IMR-90 (cell line): ENCODE results near the gene COLGALT1. TPM values are rescaled to one million over a fixed set of nuclear protein-coding genes. Genes with fewer than 3 reads are reported as not detected.

Experiments used
- ATAC-seq: fragments of 200-7000 bp; cut with Tn5 transposase; 2 replicates; pipeline ENCODE4 v1.9.1; 2020; ENCODE audit warnings: low read depth, mild to moderate bottlenecking, moderate library complexity
- BruUV-seq: library from RNA; stranded (reverse); fragments of 400-500 nt; replicated peaks from 2 replicates; lab custom pipeline; 2021; lab: Mats Ljungman, UMichigan
- CTCF ChIA-PET: fragments of 300-600 bp; formaldehyde crosslinking; extraction: SDS; loops from one replicate; lab custom pipeline; 2021; ENCODE audit warnings: antibody characterized with exemption; lab: Yijun Ruan, JAX
- POLR2A ChIA-PET: fragments of 300-600 bp; sonication (Branson Sonifier 250); formaldehyde crosslinking; loops from one replicate; lab custom pipeline; 2022; ENCODE audit warnings: antibody characterized with exemption; ENCODE audit not compliant: unreplicated experiment; lab: Charles Lee
- DNase-seq: peaks from one replicate; pipeline ENCODE4 v3.0.0; 2013
- H2AFZ ChIP-seq: replicated peaks from 2 replicates; pipeline ENCODE3; 2013; ENCODE audit warnings: low read length, mild to moderate bottlenecking; ENCODE audit not compliant: poor library complexity
- H2AK5ac ChIP-seq: 2 replicates; pipeline ENCODE4 v1.6.1; 2013; ENCODE audit warnings: low read depth, low read length, inconsistent platforms
- H2AK9ac ChIP-seq: replicated peaks from 2 replicates; pipeline ENCODE3; 2013; ENCODE audit warnings: mild to moderate bottlenecking, low read depth, low read length, moderate library complexity; ENCODE audit not compliant: poor library complexity
- H2BK120ac ChIP-seq: 2 replicates; pipeline ENCODE4 v1.6.1; 2013; ENCODE audit warnings: low read depth, low read length, inconsistent platforms
- H2BK15ac ChIP-seq: 3 replicates; pipeline ENCODE4 v1.6.1; 2013; ENCODE audit warnings: low read depth, low read length, inconsistent platforms
- H2BK20ac ChIP-seq: 2 replicates; pipeline ENCODE4 v1.6.1; 2013; ENCODE audit warnings: low read depth, mild to moderate bottlenecking, inconsistent platforms, low read length, moderate library complexity
- H2BK5ac ChIP-seq: 2 replicates; pipeline ENCODE4 v1.6.1; 2013; ENCODE audit warnings: mild to moderate bottlenecking, low read depth, low read length, inconsistent platforms; ENCODE audit not compliant: poor library complexity, severe bottlenecking
- H3K14ac ChIP-seq: replicated peaks from 2 replicates; pipeline ENCODE4 v1.6.1; 2013; ENCODE audit warnings: low read depth, low read length, inconsistent platforms
- H3K18ac ChIP-seq: 2 replicates; pipeline ENCODE4 v1.6.1; 2013; ENCODE audit warnings: low read depth, low read length, control low read depth
- H3K23ac ChIP-seq: 2 replicates; pipeline ENCODE4 v1.6.1; 2013; ENCODE audit warnings: low read depth, low read length, inconsistent platforms
- H3K27ac ChIP-seq: 2 replicates; pipeline ENCODE4 v1.5.1; 2013; ENCODE audit warnings: mild to moderate bottlenecking, control low read depth, low read length; ENCODE audit not compliant: insufficient read depth
- H3K27me3 ChIP-seq: 2 replicates; pipeline ENCODE4 v1.6.1; 2013; ENCODE audit warnings: low read length; ENCODE audit not compliant: control insufficient read depth, insufficient read depth
- H3K36me3 ChIP-seq: 2 replicates; pipeline ENCODE4 v1.6.1; 2013; ENCODE audit warnings: low read length, mixed read lengths; ENCODE audit not compliant: control insufficient read depth, insufficient read depth
- H3K4ac ChIP-seq: 2 replicates; pipeline ENCODE4 v1.6.1; 2013; ENCODE audit warnings: low read depth, low read length, inconsistent platforms
- H3K4me1 ChIP-seq: 2 replicates; pipeline ENCODE4 v1.6.1; 2013; ENCODE audit warnings: low read length, mixed read lengths; ENCODE audit not compliant: control insufficient read depth, insufficient read depth
- H3K4me2 ChIP-seq: 2 replicates; pipeline ENCODE4 v1.6.1; 2013; ENCODE audit warnings: low read depth, mild to moderate bottlenecking, control low read depth, low read length, moderate library complexity
- H3K4me3 ChIP-seq: 2 replicates; pipeline ENCODE4 v1.5.1; 2013; ENCODE audit warnings: low read depth, mild to moderate bottlenecking, control low read depth, low read length, moderate library complexity; ENCODE audit not compliant: insufficient read depth
- H3K56ac ChIP-seq: 2 replicates; pipeline ENCODE4 v1.6.1; 2013; ENCODE audit warnings: low read length, inconsistent platforms; ENCODE audit not compliant: insufficient read depth; ENCODE audit errors: extremely low read depth
- H3K79me1 ChIP-seq, 2 experiments: 2 replicates each; pipeline ENCODE4 v1.6.1; 2013; ENCODE audit warnings: low read length in 2 of 2, inconsistent platforms in 1 of 2, low read depth in 1 of 2
- H3K9ac ChIP-seq: 2 replicates; pipeline ENCODE4 v1.6.1; 2013; ENCODE audit warnings: low read depth, low read length, control low read depth
- H3K9me1 ChIP-seq: 2 replicates; pipeline ENCODE4 v1.6.1; 2013; ENCODE audit warnings: low read length, inconsistent platforms; ENCODE audit not compliant: insufficient read depth
- H3K9me3 ChIP-seq: 2 replicates; pipeline ENCODE4 v1.6.1; 2013; ENCODE audit warnings: low read length; ENCODE audit not compliant: control insufficient read depth, insufficient read depth
- H4K20me1 ChIP-seq: 2 replicates; pipeline ENCODE4 v1.6.1; 2013; ENCODE audit warnings: low read length, inconsistent platforms; ENCODE audit not compliant: insufficient read depth
- H4K5ac ChIP-seq: 2 replicates; pipeline ENCODE4 v1.6.1; 2013; ENCODE audit warnings: mild to moderate bottlenecking, low read depth, low read length, control low read depth
- H4K8ac ChIP-seq, 2 experiments: 2 replicates each; pipeline ENCODE4 v1.6.1; 2013; ENCODE audit warnings: low read depth in 2 of 2, low read length in 2 of 2, control low read depth in 1 of 2, inconsistent platforms in 1 of 2
- H4K91ac ChIP-seq: 2 replicates; pipeline ENCODE4 v1.6.1; 2013; ENCODE audit warnings: low read depth, low read length, inconsistent platforms; ENCODE audit not compliant: insufficient read depth
- MAZ ChIP-seq: IDR thresholded peaks from 2 replicates; pipeline ENCODE4 v1.6.1; 2012; ENCODE audit warnings: low read depth, mild to moderate bottlenecking, low read length, improper control_type of control experiment, moderate library complexity, borderline replicate concordance
- RCOR1 ChIP-seq: IDR thresholded peaks from 2 replicates; pipeline ENCODE4 v1.6.1; 2012; ENCODE audit warnings: mild to moderate bottlenecking, low read length, improper control_type of control experiment; ENCODE audit not compliant: insufficient replicate concordance
- USF2 ChIP-seq: fragments of 150-350 bp; IDR thresholded peaks from 2 replicates; pipeline ENCODE4 v1.6.1; 2017; ENCODE audit warnings: mild to moderate bottlenecking, antibody characterized with exemption, low read length, low read depth
- WGBS, 2 experiments: methylation state at CpG; one replicate each; pipeline versions ENCODE4 v1.1.5 to v1.1.7; 2013; ENCODE audit warnings: missing lambda C conversion rate in 2 of 2; ENCODE audit not compliant: insufficient read length in 1 of 2; ENCODE audit errors: extremely low coverage in 2 of 2; 5-methylcytosine and 5-hydroxymethylcytosine counted together
- dilution Hi-C: fragments of 300-500 bp; cut with HindIII; formaldehyde crosslinking; loops from one replicate; pipeline ENCODE4 v1.14.3; 2018; ENCODE audit warnings: low sequenced_read_pairs; ENCODE audit not compliant: unreplicated experiment
- in situ Hi-C: fragments of 300-500 bp; cut with MboI; formaldehyde crosslinking; loops from 3 replicates; pipeline ENCODE4 v1.14.3; 2019; ENCODE audit warnings: low sequenced_read_pairs, inconsistent platforms, mixed read lengths
- intact Hi-C: fragments of 100-400 bp; cut with micrococcal nuclease; formaldehyde crosslinking; loops from 2 replicates; pipeline ENCODE4 v1.10.0; 2022
- polyA plus RNA-seq, 3 experiments: library from polyadenylated mRNA; depleted of rRNA; stranded (reverse); fragments of >200 nt; gene quantifications; 2 replicates each; pipeline ENCODE4 v1.2.3, GENCODE V29; 2012; ENCODE audit warnings: low replicate concordance in 1 of 3
- total RNA-seq: library from RNA; depleted of rRNA; stranded (reverse); fragments of >200 nt; gene quantifications from 2 replicates; pipeline ENCODE4 v1.2.3, GENCODE V29; 2012

Gene COLGALT1
- total and polyA plus RNA-seq, 2 of the 4 experiments (the other 2 are of a cell fraction) = 77.1 to 117 TPM

GRCh38 chr19:17515408-17516149 lies 39.9 kb upstream of the COLGALT1 start:
- Histone ChIP-seq H3K9me3 (peaks cover 17% of the 10 kb centered on the region), H3K18ac (no peak overlapping the region), H3K9me1 (peaks cover 6% of the 10 kb centered on the region), H4K20me1 (peaks cover 14% of the 10 kb centered on the region), H2AK5ac (no peak overlapping the region), H3K9ac (no peak overlapping the region), H2BK20ac (no peak overlapping the region), H3K14ac (no peak overlapping the region), H3K4me1 (peaks cover 7% of the 10 kb centered on the region), H3K27me3 (no peaks in the 10 kb centered on the region), H2AK9ac (peak overlapping the region; percentile 72), H2BK120ac (no peak overlapping the region), H3K27ac (no peak overlapping the region), H3K36me3 (peaks cover 29% of the 10 kb centered on the region), H3K4me2 (no peak overlapping the region), H2BK15ac (no peak overlapping the region), H3K56ac (no peak overlapping the region), H4K91ac (no peak overlapping the region), H3K4me3 (no peak overlapping the region), H2BK5ac (no peak overlapping the region), H2AFZ (no peak overlapping the region), H3K4ac (no peak overlapping the region), H3K23ac (no peak overlapping the region), H4K5ac (no peak overlapping the region), H3K79me1 (peaks cover 17 to 45% of the 10 kb centered on the region in 2 experiments), H4K8ac (no peak overlapping the region)
- WGBS, 2 experiments = 90% methylated on average over 2 of the region's 15 CpGs; no CpG with 5 or more reads in 1 of the 2 experiments
- TF ChIP-seq USF2 (no peak), RCOR1 (no peak), MAZ (no peak)
- POLR2A ChIA-PET = no interaction called here
- intact Hi-C loops = no loop called here
- CTCF ChIA-PET = no interaction called here
- no TSS peak for BruUV-seq
- ATAC-seq (no peak), DNase-seq (no peak)
- in situ Hi-C loops = no loop called here
- dilution Hi-C loops = no loop called here
